Activated T-cell treated with anti-CD3 and anti-CD28 coated beads for 4 hours (primary cell): ENCODE data around the gene CHD9.
"Not testable (repeated sequence)": the region's sequence is repeated elsewhere in the genome, so short reads cannot be mapped to it uniquely, and the experiment has no call there.

Experiments
- DNase-seq: peaks from one replicate; pipeline ENCODE4 v3.0.0-alpha.2; 2020

The CHD9 gene

DNA sequence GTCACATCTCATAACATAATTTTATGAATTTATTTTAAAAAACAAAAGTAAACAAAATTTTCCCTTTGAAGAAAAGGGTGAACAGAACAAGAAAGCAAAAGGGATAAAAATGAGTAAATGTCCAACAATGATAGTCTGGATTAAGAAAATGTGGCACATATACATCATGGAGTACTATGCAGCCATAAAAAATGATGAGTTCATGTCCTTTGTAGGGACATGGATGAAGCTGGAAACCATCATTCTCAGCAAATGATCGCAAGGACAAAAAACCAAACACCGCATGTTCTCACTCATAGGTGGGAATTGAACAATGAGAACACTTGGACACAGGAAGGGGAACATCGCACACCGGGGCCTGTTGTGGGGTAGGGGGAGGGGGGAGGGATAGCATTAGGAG, 3.5 kb upstream of the CHD9 start:
- not testable (repeated sequence) for DNase-seq

DNA sequence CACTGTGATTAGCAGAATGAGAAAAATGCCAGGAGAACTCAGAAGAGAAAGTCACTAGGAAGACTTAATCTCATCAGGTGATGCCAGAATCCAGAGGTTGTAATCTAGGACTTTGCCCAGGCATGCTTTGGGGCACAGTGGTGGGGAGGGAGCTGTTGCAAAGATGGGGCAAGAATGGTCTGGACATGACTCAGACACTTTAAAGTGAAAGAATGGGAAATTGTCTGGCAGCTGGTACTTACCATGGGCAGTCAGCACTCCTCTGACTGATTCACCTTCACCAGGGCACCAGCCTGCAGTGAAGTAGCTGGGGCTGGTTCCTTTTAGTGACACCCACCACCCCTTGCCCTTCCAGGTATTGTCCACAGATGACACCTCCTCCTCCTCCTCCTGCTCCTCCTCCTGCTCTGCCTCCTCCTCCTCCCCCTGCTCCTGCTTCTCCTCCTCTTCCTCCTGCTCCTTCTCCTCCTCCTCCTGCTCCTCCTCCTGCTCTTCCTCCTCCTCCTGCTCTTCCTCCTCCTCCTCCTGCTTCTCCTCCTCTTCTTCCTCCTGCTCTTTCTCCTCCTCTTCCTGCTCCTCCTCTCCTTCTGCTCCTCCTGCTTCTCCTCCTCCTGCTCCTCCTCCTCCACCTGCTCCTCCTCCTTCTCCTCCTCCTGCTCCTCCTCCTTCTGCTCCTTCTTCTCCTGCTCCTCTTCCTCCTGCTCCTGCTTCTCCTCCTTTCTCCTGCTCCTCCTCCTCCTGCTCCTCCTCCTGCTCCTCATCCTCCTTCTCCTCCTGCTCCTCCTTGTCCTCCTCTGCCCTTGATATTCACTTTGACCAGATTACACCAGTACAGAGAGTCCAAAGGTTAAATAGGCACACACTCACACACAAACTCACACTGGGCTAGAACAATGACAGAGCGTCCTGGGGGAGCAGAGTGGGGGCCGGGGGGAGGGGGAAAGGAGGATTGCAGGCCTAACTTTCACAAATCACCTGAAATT, 2.0 kb upstream of the CHD9 start, which contains the start of gene CHD9NB:
Gene CHD9NB (minus strand): TSS at position 379 of the 983 bp plus-strand sequence. CDS start 8,739 bp downstream, outside the sequence.
- no peak for DNase-seq

DNA sequence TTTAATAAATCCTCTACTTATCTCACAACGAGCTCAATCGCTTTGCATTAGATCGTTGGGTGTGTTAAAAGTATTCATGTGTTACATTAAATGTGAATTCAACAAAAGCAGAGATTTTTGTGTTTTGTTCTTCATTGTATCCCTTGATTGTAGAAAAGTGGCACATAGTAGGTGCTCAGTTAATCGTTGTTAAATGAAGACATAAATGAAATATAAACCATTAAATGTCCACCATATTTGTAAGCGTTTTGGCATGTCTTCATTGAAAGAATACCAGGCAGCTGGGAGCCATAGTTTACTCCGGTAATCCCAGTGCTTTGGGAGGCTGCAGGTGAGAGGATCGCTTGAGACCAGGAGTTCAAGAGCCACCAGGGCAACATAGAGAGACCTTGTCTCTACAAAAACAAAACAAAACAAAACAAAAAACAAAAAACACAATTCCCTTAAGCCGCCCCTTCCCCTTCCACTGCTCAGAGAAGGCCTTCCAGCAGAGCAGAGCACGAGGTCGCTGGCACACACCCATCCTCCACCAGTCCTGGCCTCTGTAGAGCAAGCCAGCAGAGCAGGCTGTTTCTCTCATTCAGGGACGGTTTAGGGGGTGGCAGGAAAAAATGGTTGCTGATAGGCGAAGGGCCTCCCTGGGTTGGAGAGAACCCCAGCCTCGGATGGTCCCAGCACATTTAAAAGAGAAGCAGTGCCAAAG, 673 bp upstream of the CHD9 start:
- DNase-seq: no peak

DNA sequence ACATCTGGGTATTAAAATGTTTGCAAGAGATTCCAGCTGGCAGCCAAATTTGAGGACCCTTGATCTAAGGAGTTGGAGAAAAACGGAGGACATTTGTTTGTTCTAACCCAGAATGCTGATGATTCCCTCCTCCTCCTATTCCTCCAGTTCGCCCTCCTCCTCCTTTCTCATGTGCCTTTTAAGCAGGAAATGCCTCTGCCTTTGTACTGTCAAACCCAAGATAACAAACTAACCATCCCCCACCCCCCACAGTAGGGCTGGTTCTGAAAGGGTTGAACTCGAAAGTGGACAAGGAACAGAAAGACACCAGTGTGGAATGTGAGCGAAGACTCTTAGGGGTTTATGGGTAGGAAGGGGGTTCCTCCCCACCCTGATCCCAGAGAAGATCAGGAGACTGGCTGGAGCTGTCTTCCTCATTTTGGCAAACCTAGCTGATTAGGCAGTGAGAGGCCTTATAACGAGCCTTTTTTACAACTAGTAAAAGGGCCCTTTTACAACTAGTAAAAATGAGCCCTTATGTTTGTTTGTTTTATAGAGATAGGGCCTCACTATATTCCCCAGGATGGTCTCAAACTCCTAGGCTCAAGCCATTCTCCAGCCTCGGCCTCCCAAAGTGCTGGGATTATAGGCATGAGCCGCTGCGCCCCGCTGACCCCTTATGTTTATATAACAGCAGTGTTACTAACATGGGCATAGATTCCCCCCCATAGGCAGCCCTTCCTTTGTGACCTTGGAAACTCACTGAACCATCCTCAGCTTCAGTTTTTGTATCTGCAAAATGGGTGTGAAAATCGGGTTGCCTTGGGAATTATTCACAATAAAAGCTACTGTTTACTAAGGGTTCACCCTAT, 975 bp downstream of the CHD9 start:
- no peak for DNase-seq

DNA sequence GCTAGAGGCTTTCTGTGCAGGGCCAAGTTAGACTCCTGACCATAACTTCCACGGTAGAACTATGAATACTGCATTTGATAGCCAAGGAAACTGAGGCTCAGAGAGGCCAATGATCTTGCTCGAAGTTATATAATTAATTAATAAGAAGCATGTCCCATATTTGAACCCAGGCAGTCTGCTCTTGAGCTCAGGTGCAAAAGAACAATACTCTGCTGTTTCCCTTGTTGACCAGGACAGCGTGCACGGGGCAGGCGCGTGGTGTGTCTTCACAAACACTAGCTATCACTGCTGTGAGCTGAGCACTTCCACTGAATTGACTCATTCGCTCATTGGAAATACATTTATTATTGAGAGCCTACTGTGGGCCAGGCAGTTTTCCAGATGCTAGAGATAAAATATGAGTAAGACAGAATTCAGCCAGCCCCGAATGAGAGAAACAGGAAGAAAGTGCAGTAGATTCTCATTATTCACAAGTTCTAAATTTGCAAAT, 1.6 kb downstream of the CHD9 start:
- DNase-seq: no peak

DNA sequence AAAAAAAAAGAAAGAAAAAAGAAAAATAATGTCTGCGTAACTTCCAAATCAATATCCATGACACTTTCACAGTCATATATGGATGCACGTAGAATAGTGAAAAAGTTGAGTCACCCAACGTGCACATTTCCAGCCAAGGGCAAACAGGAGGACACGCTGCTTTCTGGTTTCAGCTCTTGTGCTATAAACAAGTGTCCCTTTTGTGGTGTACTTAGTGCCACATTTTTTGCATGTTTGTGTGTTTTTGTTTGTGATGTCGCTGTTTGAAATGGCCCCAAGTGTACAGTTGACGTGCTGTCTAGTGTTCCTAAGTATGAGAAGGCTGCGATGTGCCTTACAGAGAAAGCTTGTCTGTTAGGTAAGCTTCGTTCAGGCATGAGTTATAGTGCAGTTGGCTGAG, 2.9 kb downstream of the CHD9 start:
- DNase-seq: no peak

DNA sequence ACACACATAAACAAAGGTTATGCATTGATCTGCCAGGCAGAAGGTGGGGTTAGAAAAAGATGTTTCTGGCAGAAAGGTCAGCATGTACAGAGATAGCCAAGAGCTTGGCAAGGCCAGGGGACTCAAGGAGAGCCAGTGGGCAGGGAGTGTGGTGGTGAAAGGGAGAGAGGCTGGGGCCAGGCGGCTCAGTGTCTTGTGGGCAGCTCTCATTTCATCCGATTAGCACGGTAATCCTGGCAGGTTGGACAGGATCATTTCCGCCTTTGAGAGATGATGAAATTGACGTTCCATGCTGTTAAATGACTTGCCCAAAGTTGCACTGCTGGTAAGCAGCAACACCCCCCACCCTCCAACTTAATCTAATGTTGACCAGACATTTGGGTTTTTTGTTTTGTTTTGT, 3.6 kb downstream of the CHD9 start:
- DNase-seq: no peak

DNA sequence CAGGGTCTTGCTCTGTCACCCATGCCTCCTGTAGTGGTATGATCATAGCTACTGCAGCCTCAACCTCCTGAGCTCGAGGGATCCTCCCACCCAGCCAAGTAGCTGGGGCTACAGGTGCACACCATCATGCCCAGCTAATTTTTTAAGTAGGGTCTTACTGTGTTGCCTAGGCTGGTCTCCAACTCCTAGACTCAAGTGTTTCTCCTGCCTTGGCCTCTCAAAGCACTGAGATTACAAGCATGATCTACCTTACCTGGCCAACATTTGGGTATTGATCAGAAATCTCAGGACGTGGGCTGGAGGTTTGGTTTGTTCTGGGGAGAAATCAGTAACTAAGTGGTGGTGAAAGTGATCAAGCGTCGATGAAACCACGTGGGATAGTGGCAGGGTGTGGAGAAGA, 4.1 kb downstream of the CHD9 start:
- DNase-seq: no peak

DNA sequence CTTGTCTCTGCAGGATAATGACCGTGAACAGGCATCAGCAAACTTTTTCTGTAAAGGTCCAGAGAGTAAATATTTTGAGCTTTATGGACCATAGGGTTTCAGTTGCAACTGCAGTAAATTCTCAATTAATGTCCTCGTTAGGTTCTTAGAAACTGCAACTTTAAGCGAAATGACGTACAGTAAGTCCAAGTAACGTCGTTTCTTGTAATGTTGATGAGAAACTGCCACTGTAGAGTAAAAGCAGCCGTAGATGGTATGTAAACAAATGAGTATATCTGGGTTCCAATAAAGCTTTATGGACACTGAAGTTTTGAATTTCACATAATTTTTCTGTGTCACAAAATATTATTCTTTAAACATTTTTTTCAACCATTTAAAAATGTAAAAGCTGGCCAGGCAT, 4.9 kb downstream of the CHD9 start:
- DNase-seq: no peak

DNA sequence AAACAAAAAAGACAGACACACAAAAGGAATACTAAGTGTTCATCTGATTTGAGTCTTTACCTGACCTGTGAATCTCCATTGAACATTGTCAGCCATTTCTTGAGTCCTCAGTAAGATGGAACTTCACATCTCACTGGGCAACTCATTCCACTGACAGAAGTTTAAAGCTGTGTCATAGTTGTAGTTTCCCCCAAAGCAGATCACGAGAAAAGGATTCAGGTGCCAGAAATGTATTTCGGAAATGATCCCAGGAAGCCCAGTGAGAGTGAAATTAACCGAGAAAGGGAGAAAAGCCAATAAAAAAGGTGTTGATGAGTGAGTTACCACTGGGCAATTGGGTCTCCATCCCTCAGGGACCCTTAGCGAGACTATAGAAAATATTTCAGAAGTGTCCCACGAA, 6.5 kb downstream of the CHD9 start:
- DNase-seq: no peak

DNA sequence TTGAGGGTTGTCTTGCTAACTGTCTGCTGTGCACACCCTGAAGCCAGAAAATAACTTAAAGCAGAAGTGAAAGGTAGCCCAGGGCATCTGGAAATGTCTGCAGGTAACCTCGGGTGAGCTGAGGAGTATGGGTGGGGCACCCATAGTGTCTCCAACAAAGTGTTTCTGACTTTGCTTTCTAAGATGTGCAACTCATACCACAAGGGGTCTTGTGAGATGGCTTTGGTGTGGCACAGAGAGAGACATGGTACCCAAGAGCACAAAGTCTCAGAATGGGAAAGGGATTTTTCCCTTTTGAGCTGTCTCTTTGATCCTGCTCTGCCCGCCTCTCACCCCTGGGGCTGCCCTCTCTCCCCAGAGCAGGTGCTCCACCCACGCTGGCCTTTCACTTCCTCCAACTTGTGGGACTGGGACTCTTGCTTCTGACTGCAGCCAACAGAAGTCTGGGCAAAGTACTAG, 6.9 kb downstream of the CHD9 start:
- no peak for DNase-seq

DNA sequence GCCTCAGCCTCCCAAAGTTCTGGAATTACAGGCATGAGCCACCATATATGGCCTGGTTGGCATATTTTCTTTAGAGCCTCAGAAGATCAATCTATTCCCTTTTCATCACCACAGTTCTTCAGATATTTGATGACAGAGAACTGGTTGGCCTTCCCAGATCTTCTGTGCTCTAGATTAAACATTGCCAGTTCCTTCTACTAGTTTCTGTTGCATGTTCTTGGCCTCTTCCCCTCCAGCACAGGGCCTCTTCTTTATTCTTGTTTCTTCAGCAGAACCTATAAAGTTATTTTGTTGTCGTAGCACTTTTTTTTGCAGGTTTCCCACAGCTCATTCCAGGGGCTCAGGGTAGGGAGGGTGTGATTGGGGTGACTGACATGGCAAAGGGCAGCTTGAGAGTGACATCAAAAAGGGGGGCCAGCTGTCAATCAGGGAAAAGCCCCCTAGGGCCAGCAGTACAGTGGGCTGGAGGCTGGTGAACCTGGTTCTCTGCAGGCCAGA, 9.3 kb downstream of the CHD9 start:
- no peak for DNase-seq

DNA sequence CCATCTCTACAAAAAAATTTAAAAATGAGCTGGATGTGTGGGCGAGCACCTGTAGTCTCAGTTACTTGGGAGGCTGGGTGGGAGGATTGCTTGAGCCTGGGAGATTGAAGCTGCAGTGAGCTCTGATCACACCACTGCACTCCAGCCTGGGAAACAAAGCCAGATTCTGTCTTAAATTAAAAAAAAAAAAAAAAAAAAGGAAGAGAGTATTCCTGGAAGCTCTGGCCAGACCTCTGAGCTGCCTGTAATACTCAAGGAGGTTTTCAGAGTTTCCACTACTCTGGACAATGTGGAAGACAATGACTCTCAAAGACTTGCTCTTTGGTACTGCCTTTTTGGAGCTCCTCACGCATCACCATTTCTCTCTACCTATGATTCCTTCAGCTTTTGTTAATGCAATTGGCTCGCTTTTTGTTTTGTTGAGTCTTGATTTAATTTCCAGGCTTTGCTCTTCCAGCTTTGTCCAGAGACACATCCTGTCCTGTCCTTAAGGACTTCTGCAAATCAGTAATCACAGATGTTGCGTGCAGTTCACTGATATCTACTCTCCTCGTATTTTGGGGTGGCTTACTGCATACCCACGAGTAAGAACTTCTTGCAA, 10.8 kb downstream of the CHD9 start:
- no peak for DNase-seq

DNA sequence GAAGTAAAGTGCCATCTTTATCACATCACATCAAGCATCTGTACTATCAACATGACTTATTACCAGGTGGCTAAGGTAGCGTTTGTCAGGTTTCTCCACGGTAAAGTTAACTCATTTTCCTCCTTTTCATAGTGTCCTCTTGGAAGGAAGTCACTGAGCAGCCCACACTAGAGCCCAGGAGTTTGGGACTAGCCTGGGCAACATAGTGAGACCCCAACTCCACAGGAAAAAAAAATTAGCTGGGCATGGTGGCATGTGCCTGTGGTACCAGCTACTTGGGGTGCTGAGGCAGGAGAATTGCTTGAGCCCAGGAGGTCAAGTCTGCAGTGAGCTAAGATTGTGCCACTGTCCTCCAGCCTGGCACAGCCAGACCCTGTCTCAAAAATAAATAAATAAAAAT, 12.9 kb downstream of the CHD9 start:
- DNase-seq: no peak

DNA sequence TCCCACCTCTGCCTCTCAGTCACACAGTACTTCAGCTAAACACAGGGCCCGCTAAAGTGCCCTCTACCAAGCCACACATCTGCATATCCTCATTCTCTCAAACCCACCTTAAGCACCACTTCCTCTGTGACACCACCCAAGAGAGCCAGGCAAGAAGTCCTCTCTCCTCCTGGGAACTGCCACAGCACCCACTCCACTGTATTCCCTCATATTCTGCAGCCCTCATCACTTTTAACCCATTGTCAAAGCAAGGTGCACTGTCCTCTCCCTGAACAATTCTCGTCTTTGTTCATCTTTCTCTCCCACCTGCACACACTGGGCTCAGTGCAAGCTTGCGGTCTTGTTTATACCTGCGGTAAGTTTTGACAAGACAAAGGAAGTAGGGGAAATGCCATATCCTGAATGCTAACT, 13.6 kb downstream of the CHD9 start:
- DNase-seq: no peak

DNA sequence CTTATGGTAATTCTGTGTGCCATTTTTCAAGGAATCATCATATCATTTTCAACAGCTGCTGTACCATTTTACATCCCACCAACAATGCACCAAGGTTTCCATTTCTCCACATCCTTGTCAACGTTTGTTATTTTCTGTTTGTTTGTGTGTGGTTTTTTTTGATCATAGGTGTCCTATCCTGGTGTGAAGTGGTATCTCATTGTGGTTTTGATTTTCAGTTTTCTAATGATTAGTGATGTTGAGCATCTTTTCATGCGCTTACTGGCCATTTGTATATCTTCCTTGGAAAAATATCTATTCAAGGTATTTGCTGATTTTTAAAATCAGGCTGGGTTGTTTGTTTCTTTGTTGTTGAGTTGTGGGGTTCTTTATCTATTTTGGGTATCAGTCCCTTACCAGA, 15.0 kb downstream of the CHD9 start:
- no peak for DNase-seq

DNA sequence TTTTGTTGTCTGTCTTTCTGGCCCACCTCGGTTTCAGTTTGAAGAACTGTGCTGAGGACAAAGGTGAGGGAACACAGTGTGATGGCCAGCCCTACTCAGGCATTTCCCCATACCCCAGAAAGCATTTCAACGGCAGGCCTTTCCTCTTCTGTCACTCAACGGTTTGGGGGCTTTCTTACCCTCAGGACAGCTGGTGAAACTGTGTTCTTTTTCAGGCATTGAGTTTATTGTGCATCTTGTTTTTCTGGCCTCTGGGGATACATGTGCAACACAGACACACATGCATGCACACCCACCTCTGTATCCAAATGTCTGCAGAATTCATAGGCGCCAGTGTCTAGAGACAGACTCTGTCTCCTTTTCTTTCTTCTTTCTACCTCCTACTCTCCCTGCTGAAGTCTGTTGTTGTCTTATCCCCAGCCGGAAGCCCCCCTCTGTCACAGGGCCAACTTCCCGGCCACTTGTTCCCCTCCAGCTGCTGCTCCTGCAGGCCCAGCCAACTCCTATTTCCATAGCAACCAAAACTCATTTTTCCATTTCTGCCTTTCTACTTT, 17.0 kb downstream of the CHD9 start:
- DNase-seq: no peak

DNA sequence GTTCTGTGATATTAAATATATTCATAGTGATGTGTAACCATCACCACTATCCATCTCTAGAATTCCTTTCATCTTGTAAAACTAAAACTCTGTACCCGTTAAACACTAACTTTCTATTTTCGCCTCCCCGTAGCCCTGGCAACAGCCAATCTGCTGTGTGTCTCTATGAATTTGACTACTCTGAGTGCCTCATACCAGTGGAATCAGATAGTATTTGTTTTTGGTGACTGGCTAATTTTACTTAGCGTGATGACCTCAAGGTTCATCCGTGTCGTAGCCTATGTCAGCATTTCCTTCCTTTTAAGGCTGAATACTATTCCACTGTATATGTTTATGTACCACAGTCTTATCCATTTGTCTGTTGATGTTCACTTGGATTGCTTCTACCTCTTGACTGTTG, 18.2 kb downstream of the CHD9 start:
- no peak for DNase-seq

DNA sequence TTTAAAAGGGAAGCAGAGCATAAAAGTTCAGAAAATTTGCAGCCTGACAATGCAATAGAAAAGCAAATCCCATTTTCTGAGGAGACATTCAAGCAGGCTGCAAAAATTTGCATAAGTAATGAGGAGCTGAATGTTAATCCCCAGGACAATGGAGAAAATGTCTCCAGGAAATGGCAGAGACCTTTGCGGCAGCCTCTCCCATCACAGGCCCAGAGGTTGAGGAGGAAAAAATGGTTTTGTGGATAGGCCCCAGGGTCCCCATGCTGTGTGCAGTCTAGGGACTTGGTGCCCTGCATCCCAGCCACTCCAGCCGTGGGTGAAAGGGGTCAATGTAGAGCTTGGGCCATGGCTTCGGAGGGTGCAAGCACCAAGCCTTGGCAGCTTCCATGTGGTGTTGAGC, 19.5 kb downstream of the CHD9 start:
- DNase-seq: not testable (repeated sequence)

DNA sequence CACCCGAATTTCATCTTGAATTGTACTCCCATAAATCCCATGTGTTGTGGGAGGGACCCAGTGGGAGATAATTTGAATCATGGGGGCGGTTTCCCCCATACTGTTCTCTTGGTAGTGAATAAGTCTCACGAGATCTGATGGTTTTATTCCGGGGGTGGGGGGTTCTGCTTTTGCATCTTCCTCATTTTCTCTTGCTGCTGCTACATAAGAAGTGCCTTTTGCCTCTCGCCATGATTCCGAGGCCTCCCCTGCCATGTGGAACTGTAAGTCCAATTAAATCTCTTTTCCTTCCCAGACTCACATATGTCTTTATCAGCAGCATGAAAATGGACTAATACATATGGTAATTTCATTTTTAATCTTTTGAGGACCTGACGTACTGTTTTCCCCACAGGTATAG, 20.7 kb downstream of the CHD9 start:
- not testable (repeated sequence) for DNase-seq

DNA sequence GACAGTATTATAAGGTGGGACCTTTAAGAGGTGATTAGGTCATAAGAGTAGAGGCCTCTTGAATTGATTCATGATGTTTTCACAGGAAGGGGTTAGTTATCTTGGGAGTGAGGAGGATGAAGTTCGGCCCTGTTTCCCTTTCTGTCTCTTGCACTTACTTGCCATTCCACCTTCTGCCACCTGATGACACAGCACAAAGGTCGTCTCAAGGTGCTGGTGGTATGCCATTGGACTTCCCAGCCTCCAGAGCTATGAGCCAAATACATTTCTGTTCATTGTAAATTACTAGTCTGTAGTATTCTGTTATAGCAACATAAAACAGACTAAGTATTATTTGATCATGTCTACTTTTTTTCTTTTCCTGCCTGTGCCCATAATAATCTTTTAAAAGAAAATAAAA, 23.5 kb downstream of the CHD9 start:
- no peak for DNase-seq
